ENCODE data around the gene CCDC116.

The CCDC116 gene

DNA sequence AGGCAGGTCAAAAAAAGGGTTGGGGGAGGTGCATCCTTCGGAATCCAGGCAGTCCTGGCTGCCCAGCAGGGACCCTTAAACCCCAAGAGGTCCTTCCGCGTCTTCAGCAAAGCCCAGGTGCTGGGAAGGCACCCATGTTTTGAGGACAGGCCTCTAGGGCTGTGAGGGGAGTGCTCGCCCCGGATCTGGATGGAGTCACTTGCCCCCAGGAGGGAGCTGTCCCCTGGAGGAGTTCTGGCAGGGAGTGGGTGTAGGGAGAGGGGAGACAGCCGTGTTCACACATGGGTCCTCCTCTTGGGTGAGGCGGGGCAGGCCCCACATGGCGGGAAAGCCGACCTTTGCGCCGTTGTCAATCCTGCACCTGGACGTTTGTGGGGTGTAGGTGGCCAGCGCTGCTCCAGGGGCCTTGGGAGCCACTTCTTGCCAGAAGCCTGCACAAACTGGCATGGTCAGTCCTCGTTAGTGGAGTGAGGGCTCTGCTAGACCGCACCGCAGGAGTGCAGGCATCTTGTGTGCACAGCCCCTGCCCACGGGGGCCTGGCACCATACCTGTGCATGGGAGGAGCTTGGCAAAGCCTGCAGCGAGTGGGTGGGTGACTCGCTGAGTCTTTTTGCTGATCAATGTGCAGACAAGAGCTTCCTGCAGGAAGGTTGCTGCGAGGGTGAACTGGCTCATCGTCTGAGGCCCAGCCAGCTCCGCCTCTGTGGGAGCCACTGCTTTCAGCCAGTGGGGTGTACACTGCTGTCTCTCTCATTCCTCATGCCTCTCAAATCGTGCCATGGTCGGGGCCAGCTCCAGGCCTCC lies 49.2 kb downstream of the CCDC116 start:
- DNase-seq (ENCODE audit: low spot score), result no peak

- DNase-seq (ENCODE audit: low spot score), result no peak
These were observed 50.0 kb downstream of the CCDC116 start for GRCh38 chr22:21682385-21683175.

- no peak for DNase-seq (ENCODE audit: low spot score)
These were observed 50.8 kb downstream of the CCDC116 start for GRCh38 chr22:21683401-21683811.

DNA sequence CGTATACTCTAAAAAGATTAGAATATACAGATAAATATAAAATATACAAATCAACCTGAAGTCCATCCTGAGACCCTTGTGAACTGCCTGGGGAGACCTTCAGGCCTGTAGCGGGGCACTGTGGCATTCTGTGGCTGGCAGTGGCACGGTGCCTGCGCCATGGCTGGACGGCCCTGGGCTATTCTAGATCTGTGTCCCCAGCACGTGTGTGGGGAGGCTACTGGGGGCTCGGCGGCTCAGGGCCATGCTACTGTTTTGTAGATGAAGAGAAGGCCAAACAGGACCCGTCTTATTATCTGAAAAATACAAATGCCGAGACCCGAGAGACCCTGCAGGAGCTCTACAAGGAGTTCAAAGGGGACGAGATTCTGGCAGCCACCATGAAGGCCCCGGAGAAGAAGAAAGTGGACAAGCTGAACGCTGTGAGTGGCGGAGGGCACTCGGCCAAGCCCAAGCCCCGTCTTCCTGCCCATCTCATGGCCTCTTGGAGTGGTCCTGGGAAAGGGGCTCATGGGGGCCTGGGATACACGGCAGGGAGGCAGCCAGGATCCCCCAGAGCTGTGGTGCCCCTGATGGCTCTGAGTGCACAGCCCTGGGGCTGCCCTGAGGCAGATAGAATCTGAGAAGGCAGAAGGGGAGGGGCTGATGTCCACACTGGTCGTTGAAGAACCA lies 52.1 kb downstream of the CCDC116 start:
- DNase-seq (ENCODE audit: low spot score), result no peak

GRCh38 chr22:21685164-21685513 lies 52.6 kb downstream of the CCDC116 start:
- DNase-seq (ENCODE audit: low spot score), result no peak

GRCh38 chr22:21686193-21686608 lies 53.6 kb downstream of the CCDC116 start:
- no peak for DNase-seq (ENCODE audit: low spot score)

All from GM03348 (cell line).